ENCODE measurements around the gene ABI3. TPM values are rescaled to one million over a fixed set of nuclear protein-coding genes. Genes with fewer than 3 reads are reported as not detected.
"Not testable (repeated sequence)": the region's sequence is repeated elsewhere in the genome, so short reads cannot be mapped to it uniquely, and the experiment has no call there.

ABI3 gene
- total RNA-seq (2014; rRNA removed; shearing (Covaris generic)), result 0.10 and 0.24 TPM in 2 replicates

DNA sequence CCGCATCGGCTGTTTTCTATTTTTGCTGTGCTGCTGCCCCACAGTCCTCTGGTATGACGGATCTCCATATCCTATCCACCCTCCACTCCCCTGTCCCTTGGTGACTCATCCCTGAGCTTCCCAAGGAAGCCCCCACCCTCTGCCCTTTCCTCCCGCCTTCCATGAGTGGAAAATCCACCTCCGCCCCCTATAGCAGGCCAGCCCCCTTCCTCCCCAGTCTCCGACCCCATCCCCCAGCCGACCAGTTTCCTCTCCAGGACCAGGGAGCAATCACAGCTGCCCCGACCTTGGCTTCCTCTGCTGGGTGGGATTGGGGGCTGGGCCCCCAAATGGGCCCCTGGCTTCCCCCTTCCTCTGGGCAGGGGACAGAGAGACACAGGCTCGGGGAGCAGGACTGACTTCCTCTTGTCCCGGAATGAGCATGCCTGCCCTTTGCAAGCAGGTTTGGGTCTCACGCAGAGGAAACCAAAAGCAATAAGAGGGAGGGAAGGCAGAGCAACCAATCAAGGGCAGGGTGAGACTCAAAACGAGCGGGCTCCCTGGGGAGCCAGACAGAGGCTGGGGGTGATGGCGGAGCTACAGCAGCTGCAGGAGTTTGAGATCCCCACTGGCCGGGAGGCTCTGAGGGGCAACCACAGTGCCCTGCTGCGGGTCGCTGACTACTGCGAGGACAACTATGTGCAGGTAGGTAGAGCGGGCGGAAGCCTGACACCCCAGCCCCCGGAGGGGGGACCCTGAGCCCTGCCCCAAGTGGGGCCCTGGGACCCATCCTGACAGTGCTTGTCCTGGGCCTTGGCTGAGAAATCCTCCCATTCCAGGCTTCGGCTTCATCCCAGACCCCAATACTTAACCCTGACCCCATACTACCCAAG lies at the start of gene ABI3, which contains the start of gene GNGT2:
ABI3 (plus strand) TSS at position 550 of the 872 bp plus-strand sequence; CDS start at position 568, 18 bp downstream.
GNGT2 (minus strand) TSS at position 417 of the 872 bp plus-strand sequence. CDS start 3,152 bp downstream, outside the sequence.
- peak; percentile 51 for DNase-seq (ENCODE audit: low read depth)

GRCh38 chr17:49162866-49163265 lies 47.6 kb upstream of the ABI3 start:
- no peak for DNase-seq (ENCODE audit: low read depth)

- DNase-seq (ENCODE audit: low read depth), result no peak
These were observed 45.4 kb upstream of the ABI3 start for GRCh38 chr17:49165143-49165542.

GRCh38 chr17:49168706-49169105 lies 41.8 kb upstream of the ABI3 start:
- DNase-seq (ENCODE audit: low read depth), result no peak

DNA sequence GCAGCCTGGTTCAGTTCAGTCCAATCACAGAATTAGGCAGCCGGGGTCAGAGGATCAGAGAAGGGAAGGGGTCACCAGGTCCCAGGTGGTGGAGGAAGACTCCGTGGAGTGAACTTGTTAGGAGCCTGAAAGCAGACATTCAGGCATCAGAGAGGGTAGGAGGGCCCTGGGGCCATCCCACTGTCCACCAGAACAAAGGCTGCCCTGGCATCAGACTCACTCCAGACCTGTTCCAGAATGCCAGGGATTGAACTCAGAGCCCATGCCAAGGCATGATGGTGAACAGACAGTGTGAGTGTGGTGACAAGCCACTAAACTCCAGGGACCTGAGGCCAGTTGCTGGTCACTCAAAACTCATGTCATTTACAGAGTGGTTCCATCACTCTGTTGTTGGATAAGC lies 40.3 kb upstream of the ABI3 start:
- DNase-seq (ENCODE audit: low read depth), result no peak

DNA sequence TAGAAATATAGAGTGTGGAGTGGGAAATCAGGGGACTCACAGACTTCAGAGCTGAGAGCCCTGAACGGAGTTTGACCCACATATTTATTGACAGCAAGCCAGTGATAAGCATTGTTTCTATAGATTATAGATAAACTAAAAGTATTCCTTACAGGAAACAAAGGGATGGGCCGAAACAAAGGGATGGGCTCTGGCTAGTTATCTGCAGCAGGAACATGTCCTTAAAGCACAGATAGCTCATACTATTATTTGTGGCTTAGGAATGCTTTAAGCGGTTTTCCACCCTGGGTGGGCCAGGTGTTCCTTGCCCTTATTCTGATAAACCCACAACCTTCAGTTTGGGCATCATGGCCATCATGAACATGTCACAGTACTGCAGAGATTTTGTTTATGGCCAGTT lies 39.8 kb upstream of the ABI3 start:
- DNase-seq (ENCODE audit: low read depth), result not testable (repeated sequence)

DNA sequence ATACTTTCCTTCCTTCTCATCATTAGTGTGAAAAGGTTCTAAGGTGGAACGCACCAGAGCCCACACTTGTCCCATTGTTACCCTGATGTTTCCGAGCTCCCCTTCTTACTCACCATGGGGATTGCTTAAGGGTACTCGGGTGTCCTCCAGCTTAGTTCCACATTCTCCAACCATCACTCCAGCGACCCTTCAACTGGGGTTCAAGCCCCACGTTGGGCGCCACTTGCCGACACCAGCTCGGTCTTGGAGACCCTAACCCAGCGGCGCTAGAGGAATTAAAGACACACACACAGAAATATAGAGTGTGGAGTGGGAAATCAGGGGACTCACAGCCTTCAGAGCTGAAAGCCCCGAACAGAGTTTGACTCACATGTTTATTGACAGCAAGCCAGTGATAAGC lies 34.5 kb upstream of the ABI3 start:
- not testable (repeated sequence) for DNase-seq (ENCODE audit: low read depth)

- DNase-seq (ENCODE audit: low read depth), result peak; percentile 56
These were observed 30.2 kb upstream of the ABI3 start for GRCh38 chr17:49180303-49180702.

DNA sequence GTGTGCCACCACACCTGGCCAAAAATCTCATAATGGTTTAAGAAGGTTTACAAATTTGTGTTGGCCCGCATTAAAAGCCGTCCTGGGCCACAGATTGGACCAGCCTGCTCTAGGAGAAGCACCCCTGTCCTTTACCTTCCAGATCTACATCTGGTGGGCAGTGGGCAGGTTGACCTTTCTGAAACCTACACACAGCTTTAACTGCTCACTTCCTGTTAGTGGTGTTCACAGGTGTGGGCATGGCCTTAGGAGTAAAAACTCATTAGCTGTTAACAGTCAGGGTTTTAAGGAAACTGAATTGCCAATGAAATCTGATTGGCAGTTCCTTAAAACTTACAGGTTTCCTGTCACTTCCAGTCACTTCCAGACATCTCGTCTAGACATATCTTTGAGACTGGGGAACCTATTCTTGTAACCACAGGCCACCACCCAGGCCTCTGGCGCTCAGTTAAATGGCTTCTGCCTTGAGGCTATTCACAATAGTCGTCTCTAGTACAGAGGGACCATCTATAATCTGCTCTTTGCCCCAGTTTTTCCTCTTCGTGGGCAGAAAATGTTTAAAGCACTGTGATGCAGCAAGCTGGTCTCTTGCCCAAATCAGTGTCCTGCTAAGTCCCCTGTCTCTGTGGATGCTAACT lies 29.4 kb upstream of the ABI3 start:
- DNase-seq (ENCODE audit: low read depth), result no peak

DNA sequence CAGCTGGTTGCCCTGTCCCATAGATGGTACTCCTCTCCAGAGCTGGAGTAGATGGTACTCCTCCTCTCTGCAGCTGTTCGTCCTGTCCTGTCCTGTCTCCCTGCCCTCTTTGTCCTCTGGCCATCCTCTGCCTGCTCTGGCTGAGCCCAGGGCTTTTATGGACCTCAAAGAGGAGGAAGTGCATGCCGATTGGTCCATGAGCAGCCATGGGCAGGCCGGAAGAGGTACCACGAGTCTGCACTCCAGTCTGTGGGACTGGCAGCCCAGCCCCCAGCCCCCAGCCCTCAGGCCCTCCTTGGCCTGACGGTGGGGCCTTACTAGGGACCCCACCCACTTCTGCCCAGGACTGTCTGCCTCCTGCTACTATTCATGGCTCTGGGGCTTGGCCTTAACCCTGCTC lies 27.2 kb upstream of the ABI3 start:
- no peak for DNase-seq (ENCODE audit: low read depth)

DNA sequence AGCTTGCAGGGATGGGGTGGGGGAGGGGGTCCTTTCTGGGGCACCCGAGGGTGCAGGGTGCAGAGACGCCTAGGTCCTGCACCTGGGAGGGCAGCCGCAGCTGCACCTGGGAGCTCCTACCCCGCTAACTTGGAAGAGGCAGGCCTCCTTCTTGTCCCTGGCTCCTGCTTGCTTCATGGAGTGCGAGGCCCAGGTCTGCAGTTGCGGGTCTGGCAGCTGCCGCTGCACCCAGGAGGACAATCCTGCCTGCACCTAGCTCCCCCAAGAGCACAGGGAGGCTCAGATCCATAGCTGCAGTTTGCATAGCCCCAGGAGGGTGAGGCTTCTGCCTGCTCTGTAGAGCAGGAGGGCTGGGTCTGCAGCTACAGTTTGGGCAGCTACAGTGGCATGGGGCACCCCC lies 26.7 kb upstream of the ABI3 start:
- DNase-seq (ENCODE audit: low read depth), result no peak

DNA sequence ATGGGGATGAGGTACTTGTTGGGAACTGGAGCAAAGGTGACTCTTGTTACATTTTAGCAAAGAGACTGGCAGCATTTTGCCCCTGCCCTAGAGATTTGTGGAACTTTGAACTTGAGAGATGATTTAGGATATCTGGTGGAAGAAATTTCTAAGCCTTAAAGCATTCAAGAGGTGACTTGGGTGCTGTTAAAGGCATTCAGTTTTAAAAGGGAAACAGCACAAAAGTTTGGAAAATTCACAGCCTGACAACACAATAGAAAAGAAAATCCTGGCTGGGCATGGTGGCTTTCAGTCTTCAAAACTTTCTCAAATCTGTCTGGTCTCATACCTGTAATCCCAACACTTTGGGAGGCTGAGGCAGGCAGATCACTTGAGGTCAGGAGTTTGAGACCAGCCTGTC lies 26.0 kb upstream of the ABI3 start:
- DNase-seq (ENCODE audit: low read depth), result not testable (repeated sequence)

DNA sequence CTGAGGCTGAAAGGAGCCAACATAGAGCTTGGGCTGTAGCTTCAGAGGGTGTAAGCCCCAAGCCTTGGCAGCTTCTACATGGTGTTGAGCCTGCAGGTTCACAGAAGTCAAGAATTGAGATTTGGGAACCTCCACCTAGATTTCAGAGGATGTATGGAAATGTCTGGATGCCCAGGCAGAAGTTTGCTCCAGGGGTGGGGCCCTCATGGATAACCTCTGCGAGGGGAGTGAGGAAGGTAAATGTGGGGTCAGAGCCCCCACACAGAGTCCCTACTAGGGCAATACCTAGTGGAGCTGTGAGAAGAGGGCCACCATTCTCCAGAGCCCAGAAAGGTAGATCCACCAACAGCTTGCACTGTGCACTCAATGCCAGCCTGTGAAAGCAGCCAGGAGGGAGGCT lies 25.1 kb upstream of the ABI3 start:
- DNase-seq (ENCODE audit: low read depth), result not testable (repeated sequence)

GRCh38 chr17:49187301-49187700 lies 23.2 kb upstream of the ABI3 start:
- DNase-seq (ENCODE audit: low read depth), result no peak

DNA sequence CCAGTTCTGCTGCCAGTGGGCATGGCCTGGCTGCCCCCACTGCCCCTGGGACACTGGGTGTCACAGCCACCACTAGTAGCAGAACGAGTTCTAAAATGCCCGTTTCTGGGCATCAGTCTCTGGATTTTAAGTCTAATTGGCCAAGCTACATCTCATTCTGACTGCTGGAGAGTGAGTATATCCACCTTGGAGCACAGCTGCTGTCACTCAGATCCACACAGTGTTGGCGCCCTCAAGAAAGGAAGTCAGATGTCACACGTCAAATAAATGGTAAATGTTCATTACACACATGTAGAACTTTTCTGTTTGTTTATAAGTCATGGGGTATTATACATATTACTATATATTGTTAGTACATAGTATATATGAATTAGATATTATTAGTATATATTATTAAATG lies 19.6 kb upstream of the ABI3 start:
- no peak for DNase-seq (ENCODE audit: low read depth)

GRCh38 chr17:49191409-49191916 lies 19.0 kb upstream of the ABI3 start:
- DNase-seq (ENCODE audit: low read depth), result no peak

DNA sequence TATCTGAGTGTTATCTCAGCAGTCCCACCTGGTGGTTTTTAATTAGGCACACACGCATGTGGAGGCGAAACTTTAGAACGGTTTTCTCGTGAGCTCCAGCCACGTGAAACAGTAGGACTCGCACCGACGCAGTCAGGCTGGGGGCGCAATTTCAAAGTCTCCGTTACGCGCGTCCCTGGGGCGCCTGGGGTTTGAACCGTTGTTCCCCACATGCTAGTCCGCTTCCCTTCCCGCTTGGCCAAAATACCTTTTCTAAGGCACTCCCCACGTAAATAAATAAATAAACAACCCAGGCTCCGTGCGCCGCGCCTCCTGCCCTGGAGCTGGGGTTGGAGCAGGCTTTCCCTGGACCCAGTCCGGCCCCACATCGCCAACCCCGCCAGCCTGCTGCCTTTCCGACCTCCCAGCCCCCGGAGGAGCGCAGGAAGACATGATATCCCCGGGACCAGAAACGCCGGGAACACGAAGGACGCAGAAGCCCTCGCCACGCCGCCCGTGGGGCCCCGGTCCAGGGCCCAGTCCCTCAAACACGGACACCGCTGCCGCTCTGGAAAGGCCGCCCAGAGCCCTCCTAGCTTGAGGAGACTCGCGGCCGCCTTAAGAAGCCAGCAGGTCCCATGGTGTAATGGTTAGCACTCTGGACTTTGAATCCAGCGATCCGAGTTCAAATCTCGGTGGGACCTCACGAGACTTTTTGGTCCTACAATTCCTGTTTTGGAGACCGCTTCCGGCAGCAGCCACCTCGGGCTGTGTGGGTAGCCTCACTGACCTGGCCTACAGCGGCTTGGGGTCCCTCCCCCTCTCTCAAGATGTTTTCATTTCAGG lies 18.4 kb upstream of the ABI3 start:
- DNase-seq (ENCODE audit: low read depth), result peak; percentile 82

- peak; percentile 76 for DNase-seq (ENCODE audit: low read depth)
These were observed 16.8 kb upstream of the ABI3 start for GRCh38 chr17:49193513-49194296.

- DNase-seq (ENCODE audit: low read depth), result no peak
These were observed 16.3 kb upstream of the ABI3 start for GRCh38 chr17:49194297-49194607.

- DNase-seq (ENCODE audit: low read depth), result no peak
These were observed 14.8 kb upstream of the ABI3 start for GRCh38 chr17:49195751-49196150.

GRCh38 chr17:49196520-49196919 lies 14.0 kb upstream of the ABI3 start:
- DNase-seq (ENCODE audit: low read depth), result no peak
